Glutamatergic neuron (in vitro differentiated cells): ENCODE data around the gene AHNAK2. TPM values are rescaled to one million over a fixed set of nuclear protein-coding genes. Genes with fewer than 3 reads are reported as not detected.

ENCODE experiments used
- DNase-seq: peaks from one replicate; pipeline ENCODE4 v3.0.0; 2022
- H3K27ac Mint-ChIP-seq: one replicate; pipeline ENCODE4 v1.8.0; 2020; ENCODE audit warnings: mild to moderate bottlenecking, mixed read lengths, inconsistent platforms; ENCODE audit not compliant: unreplicated experiment
- H3K27me3 Mint-ChIP-seq: one replicate; pipeline ENCODE4 v1.8.0; 2020; ENCODE audit warnings: mild to moderate bottlenecking, moderate library complexity, mixed read lengths, inconsistent platforms; ENCODE audit not compliant: unreplicated experiment
- H3K36me3 Mint-ChIP-seq: one replicate; pipeline ENCODE4 v1.8.0; 2020; ENCODE audit warnings: mild to moderate bottlenecking, mixed read lengths, inconsistent platforms; ENCODE audit not compliant: unreplicated experiment
- H3K4me1 Mint-ChIP-seq: one replicate; pipeline ENCODE4 v1.8.0; 2020; ENCODE audit warnings: mild to moderate bottlenecking, low read depth, mixed read lengths, inconsistent platforms; ENCODE audit not compliant: unreplicated experiment
- H3K4me3 Mint-ChIP-seq: one replicate; pipeline ENCODE4 v1.8.0; 2020; ENCODE audit warnings: mild to moderate bottlenecking, mixed read lengths, inconsistent platforms; ENCODE audit not compliant: unreplicated experiment
- H3K9me3 Mint-ChIP-seq: one replicate; pipeline ENCODE4 v1.8.0; 2020; ENCODE audit warnings: mild to moderate bottlenecking, moderate library complexity, mixed read lengths, inconsistent platforms; ENCODE audit not compliant: unreplicated experiment
- CTCF ChIP-seq: fragments of 200-600 bp; sonication (generic); IDR thresholded peaks from one replicate; pipeline ENCODE4 v1.5.0; 2021; ENCODE audit not compliant: partially characterized antibody, unreplicated experiment
- total RNA-seq: library from RNA; stranded (reverse); fragmentation: NEBNext Ultra II Directional; extraction: Animal tissue kit (Norgen Biotek cat#: 25700); gene quantifications from one replicate; pipeline ENCODE4 v1.2.1, GENCODE V29; 2021; ENCODE audit not compliant: unreplicated experiment

The AHNAK2 gene
- total RNA-seq, 1 donor from 2014 or later: 44.8 TPM

GRCh38 chr14:105020815-105021655, 42.9 kb upstream of the AHNAK2 start, which contains the start of gene CDCA4:
TSS of gene CDCA4 (minus strand) at chr14:105021083. CDS start at chr14:105011929, 9,154 bp downstream.
- peak within 1 kb of the TSS; percentile 99 for H3K4me3 Mint-ChIP-seq
- H3K27me3 Mint-ChIP-seq: peaks cover 12% of the 10 kb centered on the region
- TF ChIP-seq CTCF: no peak
- no peaks in the 10 kb centered on the region for H3K36me3 Mint-ChIP-seq
- peak; percentile 98 for DNase-seq
- peaks cover 7% of the 10 kb centered on the region for H3K9me3 Mint-ChIP-seq
- peak within 1 kb of the TSS; percentile 93 for H3K27ac Mint-ChIP-seq
- H3K4me1 Mint-ChIP-seq: peaks cover 25% of the 10 kb centered on the region

GRCh38 chr14:105019861-105020814, 42.0 kb upstream of the AHNAK2 start:
- Mint-ChIP-seq H3K27ac (peak overlapping the region; percentile 77), H3K27me3 (peaks cover 14% of the 10 kb centered on the region), H3K36me3 (no peaks in the 10 kb centered on the region), H3K4me3 (peak overlapping the region; percentile 92), H3K9me3 (peaks cover 7% of the 10 kb centered on the region), H3K4me1 (peaks cover 31% of the 10 kb centered on the region)
- no peak for TF ChIP-seq CTCF
- DNase-seq: peak; percentile 72

- Mint-ChIP-seq H3K4me3 (peak overlapping the region; percentile 92), H3K36me3 (no peaks in the 10 kb centered on the region), H3K27ac (peak overlapping the region; percentile 38), H3K27me3 (peaks cover 15% of the 10 kb centered on the region), H3K4me1 (peaks cover 48% of the 10 kb centered on the region), H3K9me3 (peaks cover 12% of the 10 kb centered on the region)
- no peak for DNase-seq
- no peak for TF ChIP-seq CTCF
These were observed 40.2 kb upstream of the AHNAK2 start for GRCh38 chr14:105018414-105018813.

- Mint-ChIP-seq H3K4me3 (peak overlapping the region; percentile 52), H3K27ac (peak overlapping the region; percentile 69), H3K36me3 (no peaks in the 10 kb centered on the region), H3K27me3 (peaks cover 12% of the 10 kb centered on the region), H3K9me3 (peaks cover 17% of the 10 kb centered on the region), H3K4me1 (peaks cover 63% of the 10 kb centered on the region)
- no peak for TF ChIP-seq CTCF
- no peak for DNase-seq
These were observed 37.7 kb upstream of the AHNAK2 start for GRCh38 chr14:105015905-105016304.
